GM18505 (cell line): Measurements from ENCODE around the gene EARS2.

Experiments
- ATAC-seq: cut with Tn5 transposase; IDR thresholded peaks from one replicate; pipeline ENCODE4 v1.9.1; 2021; ENCODE audit not compliant: unreplicated experiment
- POLR2A ChIP-seq: IDR thresholded peaks from 4 replicates; pipeline ENCODE4 v1.6.1; 2011; ENCODE audit warnings: borderline replicate concordance; ENCODE audit not compliant: insufficient read depth, insufficient read length; ENCODE audit errors: extremely low read depth

The EARS2 gene

GRCh38 chr16:23527961-23528643 is 29.0 kb downstream of the EARS2 start:
- no peak for ATAC-seq
- TF ChIP-seq POLR2A: no peak

- no peak for TF ChIP-seq POLR2A
- ATAC-seq: no peak
These were observed 32.3 kb downstream of the EARS2 start for GRCh38 chr16:23524886-23525285.

- ATAC-seq: no peak
- no peak for TF ChIP-seq POLR2A
These were observed 33.2 kb downstream of the EARS2 start for GRCh38 chr16:23523876-23524385.

- no peak for TF ChIP-seq POLR2A
- ATAC-seq: no peak
These were observed 33.8 kb downstream of the EARS2 start for GRCh38 chr16:23523321-23523720.

GRCh38 chr16:23521965-23522364 is 35.2 kb downstream of the EARS2 start:
- no peak for TF ChIP-seq POLR2A
- ATAC-seq: no peak

- no peak for TF ChIP-seq POLR2A
- no peak for ATAC-seq
These were observed 36.0 kb downstream of the EARS2 start for GRCh38 chr16:23521037-23521743.

- no peak for ATAC-seq
These were observed 36.6 kb downstream of the EARS2 start for GRCh38 chr16:23520500-23520899.

GRCh38 chr16:23519282-23519681 is 37.9 kb downstream of the EARS2 start:
- TF ChIP-seq POLR2A: no peak

More at GRCh38 chr16:23520500-23520899, 36.6 kb downstream of the EARS2 start:
- no peak for TF ChIP-seq POLR2A

GRCh38 chr16:23518435-23518891 is 38.7 kb downstream of the EARS2 start:
- TF ChIP-seq POLR2A: no peak
- peak; percentile 42 for ATAC-seq

More at GRCh38 chr16:23519282-23519681, 37.9 kb downstream of the EARS2 start:
- no peak for ATAC-seq

- peak; percentile 38 for ATAC-seq
- TF ChIP-seq POLR2A: peak; percentile 16
These were observed 40.6 kb downstream of the EARS2 start for GRCh38 chr16:23516366-23517137.

GRCh38 chr16:23515881-23516280 is 41.3 kb downstream of the EARS2 start:
- ATAC-seq: no peak

GRCh38 chr16:23514381-23515152 is 42.6 kb downstream of the EARS2 start:
- no peak for TF ChIP-seq POLR2A
- ATAC-seq: no peak

More at GRCh38 chr16:23515881-23516280, 41.3 kb downstream of the EARS2 start:
- TF ChIP-seq POLR2A: no peak
